ENCODE measurements around the gene LLCFC1. TPM values are rescaled to one million over a fixed set of nuclear protein-coding genes. Genes with fewer than 3 reads are reported as not detected.
A peak's percentile ranks its signal among the peaks of the same experiment; 100 is the strongest.

LLCFC1 gene
- total RNA-seq, 1 donor from 2014 or later, result not detected

DNA sequence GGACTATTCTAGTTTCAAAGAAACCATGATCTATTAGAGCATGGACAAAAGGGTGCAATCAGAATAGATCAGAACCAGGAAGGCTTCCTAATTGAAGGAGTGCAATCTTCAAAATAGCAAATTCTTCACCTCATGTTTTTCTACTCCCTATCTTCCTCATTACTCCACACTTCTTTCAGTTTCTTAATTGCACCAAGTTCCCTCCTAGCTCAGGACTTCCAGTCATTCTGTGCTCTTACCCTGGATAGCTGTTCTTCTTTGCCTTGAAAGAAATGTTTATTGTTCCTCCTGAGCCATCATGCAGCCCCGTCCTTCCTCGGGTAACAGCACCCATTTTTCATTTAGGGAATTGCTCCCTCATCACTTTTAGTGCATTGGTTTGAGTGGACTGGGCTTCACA, 28.8 kb upstream of the LLCFC1 start:
- ATAC-seq, result no peak

DNA sequence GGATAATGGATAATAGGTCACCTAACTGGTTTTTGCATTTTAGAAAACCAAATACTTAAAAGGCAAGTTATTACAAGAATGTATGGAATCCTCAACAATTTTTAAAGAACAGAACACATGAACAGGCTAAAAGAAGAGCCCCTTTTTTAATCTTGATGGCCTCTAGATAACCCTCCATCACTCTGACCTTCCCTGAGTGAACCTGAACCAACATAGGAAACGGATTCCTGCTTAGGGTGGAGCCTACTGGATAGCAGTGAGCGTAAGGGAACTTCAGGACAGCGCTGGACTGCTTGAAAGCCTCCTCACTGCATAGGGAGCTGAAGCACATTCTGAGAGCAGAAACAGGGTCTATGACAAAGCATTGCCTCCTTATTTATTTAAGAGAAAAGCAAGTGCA, 26.2 kb upstream of the LLCFC1 start:
- ATAC-seq, result no peak

DNA sequence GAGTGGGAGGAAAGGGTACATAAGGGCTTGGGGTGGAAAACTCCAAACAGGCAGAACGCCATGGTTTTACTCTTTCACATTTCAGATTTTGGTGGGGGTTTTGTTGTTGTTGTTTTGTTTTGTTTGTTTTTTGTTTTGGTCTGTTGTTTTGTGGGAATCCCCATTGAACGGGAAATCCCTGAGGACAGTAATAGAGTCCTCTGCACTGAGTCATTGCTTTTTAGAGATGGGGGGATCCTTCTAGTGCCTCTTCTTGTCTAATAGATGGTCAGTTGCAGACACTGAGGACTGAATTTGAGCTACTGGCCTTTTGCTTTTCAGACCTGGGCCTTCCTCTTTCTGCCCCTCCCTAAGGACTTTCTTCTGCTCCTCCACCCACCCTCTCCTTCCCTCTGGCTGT, 25.7 kb upstream of the LLCFC1 start:
- no peak for ATAC-seq

- no peak for ATAC-seq
Measured at GRCh38 chr7:142914121-142914520, 25.2 kb upstream of the LLCFC1 start.

- no peak for ATAC-seq
Measured at GRCh38 chr7:142915315-142915714, 24.0 kb upstream of the LLCFC1 start.

DNA sequence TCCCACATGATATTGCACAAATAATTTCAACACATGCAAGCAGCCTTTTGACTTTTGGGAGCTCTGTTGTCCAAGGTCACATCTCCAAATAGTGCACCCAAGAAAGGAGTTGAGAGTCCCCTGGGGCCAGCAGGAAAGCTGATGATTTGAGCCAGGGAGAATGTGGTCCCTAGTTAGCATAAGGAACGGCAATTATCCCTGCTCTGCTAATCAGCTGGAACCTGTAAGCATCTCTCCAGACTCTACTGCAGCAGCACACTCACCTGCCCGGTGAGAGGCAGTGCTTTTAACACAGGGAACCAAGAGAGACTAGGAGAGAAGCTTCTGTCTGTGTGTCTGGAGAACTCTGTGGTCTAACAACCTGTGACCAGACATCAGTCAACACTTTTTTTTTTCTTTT, 22.8 kb upstream of the LLCFC1 start:
- ATAC-seq, result no peak

DNA sequence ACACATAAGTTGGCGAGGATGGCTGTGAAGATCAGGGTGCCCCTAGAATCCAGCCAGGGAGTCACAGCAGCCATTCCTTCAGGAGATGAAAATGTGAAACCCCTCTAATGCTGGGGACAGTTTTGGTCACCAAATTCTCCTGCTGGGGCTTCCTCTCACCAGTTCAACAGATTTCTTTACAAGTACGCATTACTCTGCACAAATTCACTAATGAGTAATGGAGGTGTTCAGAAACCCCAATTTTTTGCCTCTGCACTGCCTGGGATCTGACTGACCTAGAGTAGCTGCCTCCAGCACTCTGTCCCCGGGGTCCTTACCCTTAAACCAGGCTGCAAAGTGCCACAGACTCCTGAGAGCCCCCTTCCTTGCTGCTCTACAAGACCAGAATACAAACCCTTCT, 21.8 kb upstream of the LLCFC1 start:
- no peak for ATAC-seq

- ATAC-seq, result no peak
Measured at GRCh38 chr7:142918901-142919300, 20.4 kb upstream of the LLCFC1 start.

DNA sequence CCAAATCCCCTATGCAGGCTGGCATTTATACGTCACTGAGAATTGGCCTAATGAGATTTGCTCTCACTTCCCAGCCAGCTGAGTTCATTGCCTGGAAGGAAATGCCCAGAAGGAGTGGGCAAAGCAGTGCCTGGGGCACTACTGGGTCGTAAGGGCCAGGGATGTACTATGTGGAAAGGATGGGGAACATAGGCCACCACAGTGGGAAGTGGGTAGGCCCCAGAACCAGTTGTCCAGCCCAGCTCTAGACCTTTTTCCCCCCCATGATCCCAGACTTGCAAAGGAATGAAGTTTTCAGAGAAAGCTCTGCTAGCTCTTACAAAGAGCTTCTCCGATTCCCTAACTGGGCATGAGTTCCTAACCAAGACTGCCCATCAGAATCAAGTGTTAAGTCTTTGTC, 19.6 kb upstream of the LLCFC1 start:
- ATAC-seq, result no peak

GRCh38 chr7:142923391-142923790, 15.9 kb upstream of the LLCFC1 start:
- no peak for ATAC-seq

GRCh38 chr7:142925413-142925812, 13.9 kb upstream of the LLCFC1 start:
- ATAC-seq, result no peak

GRCh38 chr7:142927085-142927745, 12.1 kb upstream of the LLCFC1 start:
- ATAC-seq, result peak; percentile 65

GRCh38 chr7:142927949-142928348, 11.3 kb upstream of the LLCFC1 start:
- no peak for ATAC-seq

DNA sequence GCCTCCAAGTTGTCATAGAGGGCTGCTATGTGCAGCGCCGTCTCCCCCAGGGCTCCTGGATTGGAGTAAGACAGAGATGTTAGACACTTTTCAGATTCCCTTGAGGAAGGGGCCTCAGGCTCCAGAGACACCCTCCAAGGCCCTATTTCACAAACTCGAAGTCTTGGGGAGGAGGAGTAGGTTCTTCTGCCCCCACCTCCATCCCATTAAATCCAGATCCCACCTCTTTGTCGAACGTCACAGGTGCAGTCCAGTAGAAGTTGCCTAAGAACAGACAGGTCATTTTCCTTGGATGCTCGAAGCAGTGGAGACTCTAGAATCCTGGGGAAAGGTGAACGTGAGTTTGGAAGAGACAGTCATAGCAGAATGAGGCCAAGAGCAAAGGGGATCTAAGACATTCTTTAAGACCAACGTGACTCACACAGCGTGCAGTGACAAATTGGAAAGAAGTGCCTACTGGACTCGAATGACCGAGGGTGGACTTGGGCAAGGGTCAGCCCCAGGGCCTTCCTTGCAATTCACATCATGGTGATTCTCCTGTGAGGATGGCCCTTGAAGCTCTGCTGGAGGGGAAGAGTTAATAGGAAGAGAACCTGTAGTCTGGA, 9.1 kb upstream of the LLCFC1 start:
- no peak for ATAC-seq

- no peak for ATAC-seq
Measured at GRCh38 chr7:142932386-142933091, 6.7 kb upstream of the LLCFC1 start.

- no peak for ATAC-seq
Measured at GRCh38 chr7:142933092-142933475, 6.2 kb upstream of the LLCFC1 start.

DNA sequence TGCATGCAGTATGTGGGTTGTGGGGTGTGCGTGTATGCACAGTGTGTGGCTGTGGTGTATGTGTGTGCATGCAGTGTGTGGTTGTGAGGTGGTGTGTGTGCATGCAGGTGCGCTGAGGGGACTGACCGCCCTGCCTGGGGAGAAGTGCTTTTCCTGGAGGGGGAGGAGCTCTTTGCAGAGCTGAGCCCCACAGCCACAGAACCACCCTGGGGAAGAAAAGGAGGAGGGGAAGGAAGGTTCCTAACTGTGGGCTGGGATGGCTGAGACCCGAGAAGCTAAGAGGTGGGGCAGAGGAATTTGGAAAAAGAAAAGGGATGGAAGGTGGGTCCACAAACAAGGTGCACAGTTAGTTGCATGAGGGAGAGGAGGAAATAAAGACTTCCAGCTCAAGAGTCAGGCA, 5.7 kb upstream of the LLCFC1 start, which contains the start of gene TRPV5:
Gene TRPV5, minus strand, starts transcription at position 123 of the 400 bp plus-strand sequence. CDS start 287 bp downstream, outside the sequence.
- ATAC-seq, result no peak

DNA sequence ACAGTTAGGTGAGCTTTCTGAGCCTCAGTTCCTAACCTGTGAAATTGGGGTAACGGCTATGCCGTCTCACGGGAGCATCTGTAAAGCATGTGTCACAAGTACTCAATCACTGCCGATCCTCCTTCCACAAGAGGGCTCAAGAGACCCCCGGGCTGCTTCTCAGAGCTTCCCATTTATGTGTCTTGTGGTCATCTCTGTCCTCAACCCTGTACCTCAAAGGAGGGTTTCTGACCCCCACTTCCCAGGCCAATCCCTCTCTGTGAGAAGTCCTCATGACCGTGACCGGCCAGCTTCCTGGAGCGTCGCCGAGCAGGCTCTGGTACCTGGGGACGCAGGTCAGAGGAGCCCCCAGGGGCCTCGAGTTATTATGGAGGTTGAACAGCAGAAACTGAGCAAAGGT, 5.2 kb upstream of the LLCFC1 start:
- no peak for ATAC-seq

- no peak for ATAC-seq
Measured at GRCh38 chr7:142935941-142936565, 3.2 kb upstream of the LLCFC1 start.

- ATAC-seq, result no peak
Measured at GRCh38 chr7:142938611-142939010, 673 bp upstream of the LLCFC1 start.

DNA sequence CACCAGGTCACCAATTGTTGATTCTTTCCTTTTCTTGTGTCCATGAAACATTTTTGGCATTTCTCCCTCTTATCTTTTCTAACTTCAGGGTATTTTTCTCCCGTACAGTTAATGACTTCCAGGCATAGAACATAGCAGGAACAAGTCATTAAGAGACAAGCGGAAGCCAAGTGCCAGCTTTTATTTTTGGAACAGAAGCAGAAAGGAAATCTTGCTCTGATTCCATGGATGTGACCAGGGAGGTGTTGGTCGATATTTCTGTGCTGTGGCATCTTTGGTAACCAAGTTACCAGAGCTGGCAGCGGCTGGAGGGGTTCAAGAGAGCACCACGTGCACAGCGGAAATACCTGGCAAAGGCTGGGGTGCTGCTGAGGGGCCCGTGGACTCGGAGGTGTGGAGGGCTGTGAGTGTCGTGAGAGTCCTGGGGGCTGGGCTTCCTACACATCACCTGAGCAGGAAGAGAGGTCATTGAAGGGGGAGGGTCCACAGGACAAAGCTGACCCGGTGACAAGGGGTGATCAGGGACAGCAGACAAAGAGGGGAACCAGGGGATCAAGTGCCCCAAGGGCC, 1.8 kb downstream of the LLCFC1 start:
- ATAC-seq, result no peak

GRCh38 chr7:142941541-142941940, 2.3 kb downstream of the LLCFC1 start:
- no peak for ATAC-seq

- ATAC-seq, result peak; percentile 12
Measured at GRCh38 chr7:142942746-142943145, 3.5 kb downstream of the LLCFC1 start.
